Progenitor cell of endocrine pancreas (in vitro differentiated cells): ENCODE data around the gene MYRIP. TPM values are rescaled to one million over a fixed set of nuclear protein-coding genes. Genes with fewer than 3 reads are reported as not detected.
"Not testable (repeated sequence)": the region's sequence is repeated elsewhere in the genome, so short reads cannot be mapped to it uniquely, and the experiment has no call there.

Source experiments
- DNase-seq: peaks from one replicate; pipeline ENCODE4 v3.0.0; 2021; ENCODE audit warnings: low spot score; ENCODE audit not compliant: unreplicated experiment
- H3K27ac Mint-ChIP-seq: 2 replicates; pipeline ENCODE4 v1.8.0; 2021; ENCODE audit warnings: mild to moderate bottlenecking, moderate library complexity, mixed read lengths
- H3K27me3 Mint-ChIP-seq: 2 replicates; pipeline ENCODE4 v1.8.0; 2021; ENCODE audit warnings: mixed read lengths
- H3K36me3 Mint-ChIP-seq: 2 replicates; pipeline ENCODE4 v1.8.0; 2022; ENCODE audit warnings: mixed read lengths; ENCODE audit not compliant: insufficient read depth
- H3K4me1 Mint-ChIP-seq: 2 replicates; pipeline ENCODE4 v1.8.0; 2021; ENCODE audit warnings: low read depth, mixed read lengths
- H3K4me3 Mint-ChIP-seq: 2 replicates; pipeline ENCODE4 v1.8.0; 2021; ENCODE audit warnings: low read depth, mild to moderate bottlenecking, moderate library complexity, mixed read lengths
- H3K9me3 Mint-ChIP-seq: 2 replicates; pipeline ENCODE4 v1.8.0; 2021; ENCODE audit warnings: low read depth, mixed read lengths
- CTCF ChIP-seq: fragments of 200-600 bp; sonication (generic); IDR thresholded peaks from one replicate; pipeline ENCODE4 v1.5.0; 2021; ENCODE audit warnings: antibody characterized with exemption, mild to moderate bottlenecking; ENCODE audit not compliant: unreplicated experiment
- total RNA-seq: library from RNA; stranded (reverse); gene quantifications from 2 replicates; pipeline ENCODE4 v1.2.1, GENCODE V29; 2021

MYRIP gene
- total RNA-seq, 1 donor from 2014 or later = 0.57 TPM

GRCh38 chr3:39794880-39795279 lies 14.5 kb upstream of the MYRIP start:
- Mint-ChIP-seq H3K27me3 (peaks cover 45% of the 10 kb centered on the region), H3K9me3 (no peaks in the 10 kb centered on the region)

GRCh38 chr3:39801216-39801615 lies 8.2 kb upstream of the MYRIP start:
- DNase-seq = no peak
- peaks cover 50% of the 10 kb centered on the region for H3K27me3 Mint-ChIP-seq
- H3K4me1 Mint-ChIP-seq = no peaks in the 10 kb centered on the region
- no peak for TF ChIP-seq CTCF
- no peaks in the 10 kb centered on the region for H3K36me3 Mint-ChIP-seq
- no peak overlapping the region for H3K4me3 Mint-ChIP-seq
- H3K9me3 Mint-ChIP-seq = peaks cover 5% of the 10 kb centered on the region
- H3K27ac Mint-ChIP-seq = no peak overlapping the region

More at GRCh38 chr3:39794880-39795279, 14.5 kb upstream of the MYRIP start:
- Mint-ChIP-seq H3K4me1 (no peaks in the 10 kb centered on the region), H3K36me3 (no peaks in the 10 kb centered on the region), H3K4me3 (no peak overlapping the region), H3K27ac (no peak overlapping the region)
- no peak for DNase-seq
- TF ChIP-seq CTCF = no peak

- H3K9me3 Mint-ChIP-seq, H3K27ac Mint-ChIP-seq, H3K4me1 Mint-ChIP-seq, H3K36me3 Mint-ChIP-seq, DNase-seq, H3K4me3 Mint-ChIP-seq: not testable (repeated sequence)
- H3K27me3 Mint-ChIP-seq = peaks cover 59% of the 10 kb centered on the region
Observed at GRCh38 chr3:39802486-39802885, 6.9 kb upstream of the MYRIP start.

- H3K4me3 Mint-ChIP-seq = no peak overlapping the region
- TF ChIP-seq CTCF = no peak
- peaks cover 62% of the 10 kb centered on the region for H3K27me3 Mint-ChIP-seq
- no peaks in the 10 kb centered on the region for H3K36me3 Mint-ChIP-seq
- H3K9me3 Mint-ChIP-seq = peaks cover 5% of the 10 kb centered on the region
- peaks cover 3% of the 10 kb centered on the region for H3K4me1 Mint-ChIP-seq
- DNase-seq = no peak
- no peak overlapping the region for H3K27ac Mint-ChIP-seq
Observed at GRCh38 chr3:39803956-39804355, 5.5 kb upstream of the MYRIP start.

- Mint-ChIP-seq H3K4me1 (peaks cover 3% of the 10 kb centered on the region), H3K36me3 (no peaks in the 10 kb centered on the region), H3K27ac (no peak overlapping the region), H3K9me3 (peaks cover 5% of the 10 kb centered on the region), H3K27me3 (peaks cover 61% of the 10 kb centered on the region), H3K4me3 (no peak overlapping the region)
- no peak for DNase-seq
- no peak for TF ChIP-seq CTCF
Observed at GRCh38 chr3:39804951-39805350, 4.5 kb upstream of the MYRIP start.

- DNase-seq = no peak
- Mint-ChIP-seq H3K4me3 (no peak overlapping the region), H3K4me1 (peaks cover 10% of the 10 kb centered on the region), H3K36me3 (no peaks in the 10 kb centered on the region), H3K27ac (no peak overlapping the region), H3K9me3 (peaks cover 5% of the 10 kb centered on the region), H3K27me3 (peaks cover 68% of the 10 kb centered on the region)
- TF ChIP-seq CTCF = no peak
Observed at GRCh38 chr3:39805650-39806049, 3.8 kb upstream of the MYRIP start.
